Activated naive CD4-positive, alpha-beta T cell treated with anti-CD3 and anti-CD28 coated beads, Interleukin-2, amount 50 U/mL, for 16 hours (primary cell): ENCODE measurements around the gene ANO1.

Experiments used
- DNase-seq: peaks from one replicate; pipeline ENCODE4 v3.0.0-alpha.2; 2020

The ANO1 gene

GRCh38 chr11:70099578-70100279 is 21.6 kb downstream of the ANO1 start:
- no peak for DNase-seq

DNA sequence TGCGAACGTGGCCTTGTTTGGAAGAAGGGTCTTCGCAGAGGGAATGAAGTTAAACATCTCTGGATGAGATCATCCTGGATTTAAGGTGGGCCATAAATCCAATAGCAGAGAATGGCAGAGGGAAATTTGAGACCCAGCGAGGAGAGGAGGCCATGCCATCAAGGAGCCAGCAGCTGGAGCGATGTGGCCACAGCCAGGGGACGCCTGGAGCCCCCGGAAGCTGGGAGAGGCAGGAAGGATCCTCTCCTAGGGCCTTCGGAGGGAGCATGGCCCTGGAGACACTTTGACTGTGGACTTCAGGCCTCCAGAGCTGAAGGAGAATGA is 22.1 kb downstream of the ANO1 start:
- DNase-seq, result no peak

DNA sequence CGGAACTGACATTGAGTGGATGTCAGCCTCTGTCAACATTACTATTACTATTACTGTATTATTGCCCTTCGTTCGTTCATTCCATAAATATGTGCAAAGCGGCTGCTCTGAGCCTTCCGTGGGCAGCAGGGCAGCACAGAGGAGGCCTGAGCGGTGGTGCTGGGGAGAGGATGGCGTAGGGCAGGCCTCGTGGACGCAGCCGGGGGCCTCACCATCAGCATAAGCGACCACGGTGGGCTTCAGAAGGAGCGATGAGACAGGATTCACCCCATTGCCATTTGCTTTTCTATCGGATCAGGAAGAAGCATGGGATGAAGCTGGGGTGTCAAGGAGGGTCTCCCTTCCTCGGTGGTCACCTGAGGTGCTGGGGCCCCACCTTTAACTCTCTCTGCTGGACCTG is 22.7 kb downstream of the ANO1 start:
- no peak for DNase-seq

GRCh38 chr11:70103256-70103975 is 25.3 kb downstream of the ANO1 start:
- no peak for DNase-seq

DNA sequence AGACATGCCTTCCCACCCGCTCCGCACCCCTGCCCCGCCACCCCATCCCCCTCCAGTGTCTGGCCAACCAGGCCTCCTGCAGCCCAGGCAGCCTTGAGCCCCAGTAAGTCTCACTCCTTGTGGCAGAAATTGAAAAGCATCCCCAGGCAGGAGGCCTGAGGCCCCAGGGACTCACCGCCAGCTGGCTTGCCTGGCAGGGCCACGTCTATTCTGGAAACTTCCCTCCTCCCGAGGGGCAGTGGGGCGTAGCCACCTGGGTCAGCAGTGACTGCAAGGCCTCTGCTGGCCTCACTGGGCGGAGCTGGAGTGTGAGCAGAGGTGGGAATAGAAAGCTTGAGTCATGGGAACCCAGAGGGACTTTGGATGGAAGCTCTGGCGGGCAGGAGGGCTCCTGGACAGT is 26.3 kb downstream of the ANO1 start:
- DNase-seq, result no peak

DNA sequence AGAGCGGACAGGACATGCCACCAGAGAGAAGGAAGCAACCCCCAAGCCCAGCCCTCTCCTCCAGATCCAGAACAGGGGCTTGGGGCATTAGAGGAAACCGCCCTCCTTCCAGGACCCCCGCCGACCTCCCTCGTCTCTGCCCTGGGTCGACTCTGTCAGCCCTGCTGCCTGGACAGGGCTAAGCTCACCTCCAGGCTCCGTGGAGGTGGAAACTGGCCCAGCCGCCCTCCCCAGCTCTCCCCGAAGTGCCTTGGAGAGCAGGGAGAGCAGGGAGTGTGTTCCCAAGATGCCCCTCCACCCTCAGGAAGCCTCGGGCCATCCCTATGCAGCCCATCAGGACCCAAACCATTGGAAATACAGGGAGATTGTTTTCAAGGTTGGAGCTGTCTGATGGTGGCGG is 26.8 kb downstream of the ANO1 start:
- no peak for DNase-seq

- no peak for DNase-seq
Measured at GRCh38 chr11:70105369-70105754, 27.2 kb downstream of the ANO1 start.

- DNase-seq, result no peak
Measured at GRCh38 chr11:70105755-70106571, 27.8 kb downstream of the ANO1 start.

DNA sequence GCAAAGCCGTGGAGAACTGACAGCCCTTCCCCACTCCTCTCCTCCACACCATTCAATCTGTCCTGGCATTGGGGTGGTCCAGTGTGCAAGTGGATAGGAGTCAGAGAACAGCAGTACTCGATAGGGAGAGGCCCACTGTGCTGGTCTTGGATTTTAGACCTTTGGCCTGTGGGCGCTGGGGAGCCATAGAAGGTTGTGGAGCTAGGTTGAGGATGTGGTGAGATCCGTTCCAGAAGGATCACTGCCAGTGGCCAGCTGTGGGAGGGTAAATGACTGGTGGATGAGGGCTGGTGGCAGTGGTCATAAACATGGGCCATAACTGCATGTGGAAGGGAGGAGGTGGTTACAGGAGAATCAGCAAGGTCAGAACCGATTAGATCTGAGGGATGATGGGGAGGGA is 28.6 kb downstream of the ANO1 start:
- DNase-seq, result no peak

- no peak for DNase-seq
Measured at GRCh38 chr11:70107191-70107590, 29.1 kb downstream of the ANO1 start.

- no peak for DNase-seq
Measured at GRCh38 chr11:70107756-70108155, 29.6 kb downstream of the ANO1 start.

DNA sequence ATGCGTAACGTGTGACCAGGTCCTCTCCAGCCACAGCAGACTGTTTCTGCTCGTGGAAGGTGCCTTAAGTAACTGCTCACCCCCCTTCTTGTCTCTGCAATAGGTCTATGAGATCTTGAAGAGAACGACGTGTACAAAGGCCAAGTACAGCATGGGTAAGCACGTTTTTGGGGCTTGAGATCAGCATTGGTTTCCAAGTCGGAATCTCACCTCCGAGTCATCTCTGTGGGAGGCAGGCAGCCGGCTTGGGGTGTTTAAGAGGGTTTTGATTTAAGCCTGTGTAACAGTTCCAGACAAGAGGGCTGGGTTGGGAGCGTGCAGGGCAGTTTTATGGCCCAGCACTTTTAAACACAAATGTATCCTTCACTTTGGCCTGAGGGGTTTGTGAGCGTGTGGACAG is 30.1 kb downstream of the ANO1 start:
- no peak for DNase-seq

DNA sequence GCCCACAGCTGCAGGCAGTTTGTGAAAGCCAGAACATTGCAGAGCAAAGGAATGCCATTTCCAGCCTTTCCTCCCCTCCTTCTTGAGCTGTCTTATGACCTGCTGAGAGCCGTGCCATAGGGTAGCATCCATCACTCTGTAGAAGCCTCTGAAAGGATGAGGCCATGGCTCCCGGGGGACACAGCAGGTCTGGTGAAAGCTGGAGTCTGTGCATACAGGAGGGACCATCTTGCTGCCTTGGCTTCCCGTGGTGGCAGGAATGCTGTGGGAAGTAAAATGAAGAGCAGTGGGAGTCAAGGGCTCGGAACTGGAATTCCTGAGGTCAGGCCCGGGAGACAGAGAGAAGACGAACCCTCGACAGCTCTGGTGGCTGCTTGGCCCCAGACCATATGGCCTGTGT is 30.9 kb downstream of the ANO1 start:
- no peak for DNase-seq

- DNase-seq, result no peak
Measured at GRCh38 chr11:70109903-70110302, 31.8 kb downstream of the ANO1 start.

- DNase-seq, result no peak
Measured at GRCh38 chr11:70110538-70111055, 32.5 kb downstream of the ANO1 start.

- no peak for DNase-seq
Measured at GRCh38 chr11:70111269-70112016, 33.3 kb downstream of the ANO1 start.

GRCh38 chr11:70112017-70112434 is 33.9 kb downstream of the ANO1 start:
- DNase-seq, result no peak

DNA sequence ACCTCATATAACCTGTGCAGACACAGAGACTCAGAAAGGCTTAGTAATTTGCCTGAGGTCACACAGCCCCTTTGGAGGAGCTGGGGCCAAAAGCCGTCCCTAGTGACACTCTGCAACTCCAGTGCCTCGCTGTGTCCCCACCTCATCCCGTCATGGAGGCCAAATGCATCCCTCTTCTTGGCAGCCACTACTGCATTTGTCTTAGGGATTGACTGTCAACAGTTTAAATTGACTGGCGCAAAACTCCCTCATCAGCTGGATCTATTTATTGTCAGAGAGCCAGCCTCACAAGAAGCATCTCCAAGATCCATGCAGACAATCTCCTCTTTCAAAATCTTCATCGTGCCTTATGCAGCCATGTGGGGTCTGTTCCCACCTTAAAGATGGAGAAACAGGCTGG is 35.7 kb downstream of the ANO1 start:
- DNase-seq, result no peak

GRCh38 chr11:70115778-70116177 is 37.7 kb downstream of the ANO1 start:
- no peak for DNase-seq

DNA sequence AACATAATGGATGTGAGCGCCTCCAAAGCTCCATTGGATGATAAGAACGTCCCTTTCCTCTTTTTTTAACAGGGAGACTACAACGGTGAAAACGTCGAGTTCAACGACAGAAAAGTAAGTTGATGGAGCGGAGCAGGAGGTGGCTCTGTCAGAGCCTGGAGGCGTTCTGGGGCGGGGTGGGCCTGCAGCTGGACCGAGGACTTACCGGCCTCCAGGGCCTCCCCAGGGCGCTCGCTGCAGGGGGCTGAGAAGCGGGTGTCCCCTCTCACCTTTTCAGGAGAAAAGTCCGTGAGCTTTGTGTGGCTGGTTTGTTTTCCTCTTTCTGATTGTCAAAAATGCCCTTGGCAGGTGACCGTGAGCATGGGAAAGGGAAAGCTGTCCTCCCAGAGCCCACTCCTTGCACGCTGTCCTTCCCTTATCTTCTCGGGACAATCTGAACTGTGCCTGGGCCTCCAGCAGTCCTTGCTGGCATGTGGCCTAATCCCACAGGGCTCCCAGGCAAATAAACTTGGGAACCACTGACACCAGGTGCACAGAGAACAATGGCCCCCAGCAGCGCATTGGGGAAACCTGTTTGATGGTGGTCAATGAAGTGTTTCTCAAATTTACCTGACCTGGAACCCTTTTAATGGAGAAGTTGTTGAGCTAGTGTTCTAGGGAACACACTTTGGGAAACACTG is 38.4 kb downstream of the ANO1 start:
- no peak for DNase-seq

- no peak for DNase-seq
Measured at GRCh38 chr11:70117567-70118145, 39.5 kb downstream of the ANO1 start.

DNA sequence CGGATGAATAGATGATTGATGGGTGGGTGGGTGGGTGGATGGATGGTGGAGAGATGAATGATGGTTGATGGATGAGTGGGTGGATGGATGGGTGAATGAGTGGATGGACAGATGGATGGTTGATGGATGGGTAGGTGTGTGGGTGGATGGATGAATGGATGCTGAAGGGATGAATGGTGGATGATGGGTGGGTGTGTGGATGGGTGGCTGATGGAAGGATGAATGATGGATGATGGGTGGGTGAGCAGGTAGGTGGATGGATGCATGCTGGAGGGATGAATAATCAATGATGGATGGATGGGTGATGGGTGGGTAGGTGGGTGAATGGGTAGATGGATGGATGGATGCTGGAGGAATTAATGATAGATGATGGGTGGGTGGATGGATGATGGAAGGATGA is 40.5 kb downstream of the ANO1 start:
- no peak for DNase-seq
